ENCODE results near the gene PARP11.

DNA sequence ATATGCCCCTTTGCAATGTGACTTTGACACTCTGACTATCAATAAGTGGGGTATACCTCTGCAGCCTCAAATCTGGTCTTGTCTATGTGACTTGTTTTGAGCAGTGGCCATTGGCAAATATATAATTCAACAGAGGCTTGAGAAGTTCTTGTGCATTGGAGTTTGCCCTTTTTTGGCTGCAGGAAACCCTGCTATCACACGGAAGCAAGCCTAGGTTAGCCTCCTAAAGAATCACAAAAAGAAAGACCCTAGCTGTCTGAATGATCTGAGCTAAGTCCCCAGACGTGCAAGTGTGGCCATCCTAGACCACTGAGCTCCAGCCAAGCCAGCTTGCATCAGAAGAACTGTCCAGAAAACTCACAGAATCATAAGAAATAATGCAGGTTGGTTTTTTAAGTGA is 31.8 kb upstream of the PARP11 start:
- TF ChIP-seq EZH2 (IDR thresholded peaks at IDR 0.05) (no peak), FOXP2 (optimal IDR thresholded peaks at IDR 0.05; ENCODE audit: control extremely low read depth, extremely low read length, insufficient read depth) (no peak), POLR2AphosphoS5 (IDR thresholded peaks at IDR 0.05; ENCODE audit: borderline replicate concordance, low read depth, low read length) (no peak)
